Astrocyte (in vitro differentiated cells and primary cell): Measurements from ENCODE around the gene SOAT2.

ENCODE experiments used
- CTCF ChIP-seq: IDR thresholded peaks from 2 replicates; pipeline ENCODE4 v1.5.1; 2011; ENCODE audit warnings: low read depth, mild to moderate bottlenecking, inconsistent platforms, low read length, moderate library complexity; ENCODE audit not compliant: insufficient read depth
- EZH2 ChIP-seq: IDR thresholded peaks from 2 replicates; pipeline ENCODE4 v1.6.1; 2012; ENCODE audit warnings: mild to moderate bottlenecking, low read length, inconsistent platforms; ENCODE audit not compliant: insufficient read depth

GRCh38 chr12:53090554-53090953 is 12.7 kb upstream of the SOAT2 start:
- TF ChIP-seq EZH2 (no peak), CTCF (no peak)
